Stomach (tissue), 9 donors: ENCODE results near the gene MRPL58. TPM values are rescaled to one million over a fixed set of nuclear protein-coding genes. Genes with fewer than 3 reads are reported as not detected.
A peak's percentile ranks its signal among the peaks of the same experiment; 100 is the strongest.

Experiments
- DNase-seq, 2 donors: peaks; one replicate each; pipeline versions ENCODE4 v3.0.0 to v3.0.0-alpha.2; 2013 to 2019
- H3K27ac ChIP-seq, 5 donors: fragments of 200-600 bp in 4 of 5; sonication (generic) in 4 of 5; one replicate each; pipeline ENCODE4 v1.5.1; 2013 to 2019; ENCODE audit warnings: mild to moderate bottlenecking in 1 of 5, moderate library complexity in 1 of 5
- H3K27me3 ChIP-seq, 3 donors: fragments of 200-600 bp; sonication (generic); one replicate each; pipeline ENCODE4 v1.5.1; 2017 to 2019; ENCODE audit warnings: mixed run types in 1 of 3
- H3K36me3 ChIP-seq, 4 donors: fragments of 200-600 bp; sonication (generic); 1 replicate in 3 of 4; 2 replicates in 1 of 4; pipeline ENCODE4 v1.5.1; 2016 to 2019
- H3K4me1 ChIP-seq, 4 donors: fragments of 200-600 bp; sonication (generic); one replicate each; pipeline ENCODE4 v1.5.1; 2016 to 2019
- H3K4me3 ChIP-seq, 4 donors: fragments of 200-600 bp; sonication (generic) in 3 of 4; one replicate each; pipeline ENCODE4 v1.5.1; 2016 to 2019; ENCODE audit warnings: mild to moderate bottlenecking in 1 of 4
- H3K9me3 ChIP-seq, 4 donors: fragments of 200-600 bp; sonication (generic); one replicate each; pipeline ENCODE4 v1.5.1; 2016 to 2019
- CTCF ChIP-seq, 7 experiments: fragments of 450-650 bp in 4 of 7; fragments of 200-600 bp in 3 of 7; sonication (generic) in 3 of 7; IDR thresholded peaks; one replicate each; pipeline ENCODE4 v1.5.1; 2016 to 2019; ENCODE audit warnings: antibody characterized with exemption in 7 of 7, control low read depth in 2 of 7, mild to moderate bottlenecking in 1 of 7
- EP300 ChIP-seq: sonication (generic); formaldehyde crosslinking; IDR thresholded peaks from one replicate; pipeline ENCODE4 v1.6.1; 2017; ENCODE audit warnings: antibody characterized with exemption
- POLR2A ChIP-seq, 4 donors: fragments of 450-650 bp; IDR thresholded peaks; one replicate each; pipeline ENCODE4 v1.6.1; 2016; ENCODE audit warnings: antibody characterized with exemption in 4 of 4, control low read depth in 2 of 4, mild to moderate bottlenecking in 1 of 4, moderate library complexity in 1 of 4
- POLR2AphosphoS5 ChIP-seq, 3 donors: sonication (generic); formaldehyde crosslinking; IDR thresholded peaks; one replicate each; pipeline ENCODE4 v1.6.1; 2016; ENCODE audit warnings: antibody characterized with exemption in 3 of 3
- WGBS, 5 donors: extraction: QIAGEN DNeasy Blood & Tissue Kit in 3 of 5; methylation state at CpG; one replicate each; pipeline versions ENCODE4 v1.1.5 to v1.1.7; 2013 to 2018; 5-methylcytosine and 5-hydroxymethylcytosine counted together
- intact Hi-C: fragments of 100-400 bp; cut with DNase I; formaldehyde crosslinking; loops from one replicate; pipeline ENCODE4 v1.15.1; 2023; ENCODE audit warnings: low total_unique reads
- polyA plus RNA-seq, 3 donors: library from polyadenylated mRNA; stranded (reverse); fragments of 200-250 nt; gene quantifications; one replicate each; pipeline ENCODE4 v1.2.3, GENCODE V29; 2013
- total RNA-seq, 5 donors: library from RNA; depleted of rRNA; stranded (reverse); fragments of >200 nt; gene quantifications; one replicate each; pipeline versions ENCODE4 v1.1.0 to v1.2.3, GENCODE V29; 2014 to 2016
- donor health status: healthy with polysubstance abuse.
- donor health status: Bipolar disorder and iron deficiency.
- donor health status: healthy.

The MRPL58 gene
- total and polyA plus RNA-seq, 8 donors: 6.7 to 69.0 (median 38.7) TPM

DNA sequence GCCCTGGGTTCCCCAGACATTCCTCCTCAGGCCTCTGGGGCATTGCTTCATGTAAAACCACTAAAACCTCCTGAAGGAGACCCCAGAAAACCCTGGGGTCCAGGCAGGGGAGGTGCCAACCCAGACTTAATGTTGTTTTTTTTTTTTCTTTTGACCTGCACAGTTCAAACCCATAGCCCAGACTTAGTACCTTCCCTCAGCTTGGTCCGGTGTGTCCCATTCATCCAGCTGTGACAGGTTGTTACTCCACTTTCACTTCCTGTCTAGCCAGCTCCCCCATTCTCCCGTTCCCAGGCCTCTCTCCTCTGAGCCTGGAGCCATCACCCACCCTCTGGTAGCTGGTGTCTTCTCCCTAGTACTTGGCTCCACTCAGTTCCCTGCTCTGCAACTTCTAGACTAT, 20.2 kb upstream of the MRPL58 start:
- H3K27me3 ChIP-seq: peaks cover 0 to 8% (median 0%) of the 10 kb centered on the region in 3 donors
- no peak overlapping the region for H3K4me3 ChIP-seq
- no peak for TF ChIP-seq EP300
- H3K36me3 ChIP-seq: peaks cover 0 to 4% (median 0%) of the 10 kb centered on the region in 4 donors
- intact Hi-C loops: no loop called here
- peak in 1 of 2 donors; percentile 65 for DNase-seq
- H3K4me1 ChIP-seq: peaks cover 25 to 58% (median 50%) of the 10 kb centered on the region in 4 donors
- peak overlapping the region; percentile 67 to 95 (median 95) for H3K27ac ChIP-seq
- 23 to 58% (median 38%) methylated on average over 2 of the region's 2 CpGs for WGBS, 5 donors
- no peaks in the 10 kb centered on the region for H3K9me3 ChIP-seq

DNA sequence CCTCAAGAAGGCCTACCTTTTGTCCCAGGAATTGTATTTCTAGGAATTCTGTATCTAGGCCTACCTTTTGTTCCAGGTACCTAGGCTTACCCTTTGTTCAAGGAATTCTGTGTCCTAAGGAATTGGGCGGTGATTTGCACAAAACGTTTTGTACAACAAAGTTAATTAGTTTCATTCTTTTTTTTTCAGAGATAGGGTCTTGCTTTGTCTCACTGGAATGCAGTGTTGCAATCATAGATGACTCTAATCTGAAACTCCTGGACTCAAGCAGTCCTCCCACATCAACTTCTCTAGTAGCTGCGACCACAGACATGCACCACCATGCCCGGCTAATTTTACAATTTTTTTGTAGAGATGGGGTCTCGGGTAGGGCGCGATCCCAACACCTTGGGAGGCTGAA, 18.0 kb upstream of the MRPL58 start:
- peaks cover 16 to 42% (median 34%) of the 10 kb centered on the region in 4 donors for H3K4me1 ChIP-seq
- peak overlapping the region in 1 of 5 donors; percentile 94 for H3K27ac ChIP-seq
- H3K9me3 ChIP-seq: no peaks in the 10 kb centered on the region
- H3K27me3 ChIP-seq: no peaks in the 10 kb centered on the region
- WGBS, 5 donors: 84 to 89% (median 88%) methylated on average over 7 of the region's 7 CpGs
- TF ChIP-seq POLR2A (IDR thresholded peaks at IDR 0.05) (no peak), EP300 (no peak), POLR2AphosphoS5 (IDR thresholded peaks at IDR 0.05) (no peak), CTCF (IDR thresholded peaks at IDR 0.05) (no peak)
- intact Hi-C loops: no loop called here
- peaks cover under 1 to 7% (median 5%) of the 10 kb centered on the region in 4 donors for H3K36me3 ChIP-seq
- DNase-seq: no peak
- H3K4me3 ChIP-seq: no peak overlapping the region

DNA sequence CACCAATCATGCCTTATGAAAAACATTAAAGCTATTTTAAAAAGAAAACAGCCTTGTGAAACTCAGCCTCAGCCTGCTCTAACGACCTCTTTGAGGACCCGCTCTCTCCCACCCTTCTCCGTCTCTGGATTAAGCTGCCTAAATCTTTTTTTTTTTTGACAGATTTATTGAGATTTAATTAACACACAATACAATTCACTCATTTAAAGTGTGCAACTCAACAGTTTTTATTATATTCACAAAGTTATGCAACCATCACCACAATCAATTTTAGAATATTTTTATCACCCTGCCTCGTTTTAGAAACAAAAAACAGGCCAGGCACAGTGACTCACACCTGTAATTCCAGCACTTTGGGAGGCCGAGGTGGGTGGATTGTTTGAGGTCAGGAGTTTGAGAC, 16.6 kb upstream of the MRPL58 start:
- Histone ChIP-seq H3K36me3 (peaks cover 12 to 21% (median 19%) of the 10 kb centered on the region in 4 donors), H3K4me3 (no peak overlapping the region), H3K4me1 (peaks cover 12 to 28% (median 20%) of the 10 kb centered on the region in 4 donors), H3K9me3 (no peaks in the 10 kb centered on the region), H3K27me3 (no peaks in the 10 kb centered on the region), H3K27ac (no peak overlapping the region)
- WGBS, 5 donors: 72 to 80% (median 79%) methylated on average over 5 of the region's 5 CpGs
- TF ChIP-seq CTCF (IDR thresholded peaks at IDR 0.05): no peak
- no peak for TF ChIP-seq EP300
- TF ChIP-seq POLR2AphosphoS5 (IDR thresholded peaks at IDR 0.05): no peak
- TF ChIP-seq POLR2A (IDR thresholded peaks at IDR 0.05): no peak
- intact Hi-C loops: no loop called here
- no peak for DNase-seq

DNA sequence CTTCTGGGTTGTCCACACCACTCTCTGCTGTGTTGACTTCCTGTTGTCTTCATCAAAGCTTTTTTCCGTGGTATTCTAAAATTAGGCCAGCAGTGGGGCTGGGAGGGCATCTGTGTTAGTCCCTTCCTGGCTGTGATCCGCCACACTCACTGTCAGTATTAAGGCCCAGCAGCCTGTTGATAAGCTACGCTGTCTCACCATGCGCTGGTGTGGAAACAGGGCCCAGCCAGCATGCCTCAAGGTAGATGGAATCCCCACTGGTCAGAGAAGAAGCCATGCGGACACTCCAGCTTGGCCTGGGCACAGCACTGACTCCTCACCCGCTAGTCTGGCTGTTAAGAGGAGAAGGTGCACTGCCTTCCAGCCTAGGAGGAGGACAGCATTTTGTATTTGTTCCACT, 13.7 kb upstream of the MRPL58 start:
- no peak for DNase-seq
- Histone ChIP-seq H3K36me3 (peaks cover 41 to 51% (median 48%) of the 10 kb centered on the region in 4 donors), H3K4me1 (peaks cover 0 to 6% (median 2%) of the 10 kb centered on the region in 4 donors), H3K27ac (no peak overlapping the region), H3K9me3 (no peaks in the 10 kb centered on the region), H3K27me3 (no peaks in the 10 kb centered on the region), H3K4me3 (no peak overlapping the region)
- TF ChIP-seq POLR2AphosphoS5 (IDR thresholded peaks at IDR 0.05): no peak
- TF ChIP-seq EP300: no peak
- TF ChIP-seq POLR2A (IDR thresholded peaks at IDR 0.05): no peak
- TF ChIP-seq CTCF (IDR thresholded peaks at IDR 0.05): no peak
- intact Hi-C loops: no loop called here
- 72 to 86% (median 82%) methylated on average over 6 of the region's 6 CpGs for WGBS, 5 donors

GRCh38 chr17:74999523-74999922, 12.9 kb upstream of the MRPL58 start:
- TF ChIP-seq POLR2AphosphoS5 (IDR thresholded peaks at IDR 0.05) (no peak), CTCF (IDR thresholded peaks at IDR 0.05) (no peak), EP300 (no peak), POLR2A (IDR thresholded peaks at IDR 0.05) (no peak)
- no peak overlapping the region for H3K27ac ChIP-seq
- peaks cover 48 to 58% (median 56%) of the 10 kb centered on the region in 4 donors for H3K36me3 ChIP-seq
- no peak for DNase-seq
- intact Hi-C loops: no loop called here
- no peaks in the 10 kb centered on the region for H3K4me1 ChIP-seq
- no peaks in the 10 kb centered on the region for H3K27me3 ChIP-seq
- H3K9me3 ChIP-seq: no peaks in the 10 kb centered on the region
- 74 to 89% (median 85%) methylated on average over 4 of the region's 4 CpGs for WGBS, 5 donors
- no peak overlapping the region for H3K4me3 ChIP-seq
